ENCODE measurements around the gene CDYL2. TPM values are rescaled to one million over a fixed set of nuclear protein-coding genes. Genes with fewer than 3 reads are reported as not detected.

Gene CDYL2, protein sequence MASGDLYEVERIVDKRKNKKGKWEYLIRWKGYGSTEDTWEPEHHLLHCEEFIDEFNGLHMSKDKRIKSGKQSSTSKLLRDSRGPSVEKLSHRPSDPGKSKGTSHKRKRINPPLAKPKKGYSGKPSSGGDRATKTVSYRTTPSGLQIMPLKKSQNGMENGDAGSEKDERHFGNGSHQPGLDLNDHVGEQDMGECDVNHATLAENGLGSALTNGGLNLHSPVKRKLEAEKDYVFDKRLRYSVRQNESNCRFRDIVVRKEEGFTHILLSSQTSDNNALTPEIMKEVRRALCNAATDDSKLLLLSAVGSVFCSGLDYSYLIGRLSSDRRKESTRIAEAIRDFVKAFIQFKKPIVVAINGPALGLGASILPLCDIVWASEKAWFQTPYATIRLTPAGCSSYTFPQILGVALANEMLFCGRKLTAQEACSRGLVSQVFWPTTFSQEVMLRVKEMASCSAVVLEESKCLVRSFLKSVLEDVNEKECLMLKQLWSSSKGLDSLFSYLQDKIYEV
- 0.19 to 1.3 TPM (median 0.54 TPM) in 5 replicates for total RNA-seq (2022; extraction: Qiagen RNA extraction; ENCODE audit: low read depth)

DNA sequence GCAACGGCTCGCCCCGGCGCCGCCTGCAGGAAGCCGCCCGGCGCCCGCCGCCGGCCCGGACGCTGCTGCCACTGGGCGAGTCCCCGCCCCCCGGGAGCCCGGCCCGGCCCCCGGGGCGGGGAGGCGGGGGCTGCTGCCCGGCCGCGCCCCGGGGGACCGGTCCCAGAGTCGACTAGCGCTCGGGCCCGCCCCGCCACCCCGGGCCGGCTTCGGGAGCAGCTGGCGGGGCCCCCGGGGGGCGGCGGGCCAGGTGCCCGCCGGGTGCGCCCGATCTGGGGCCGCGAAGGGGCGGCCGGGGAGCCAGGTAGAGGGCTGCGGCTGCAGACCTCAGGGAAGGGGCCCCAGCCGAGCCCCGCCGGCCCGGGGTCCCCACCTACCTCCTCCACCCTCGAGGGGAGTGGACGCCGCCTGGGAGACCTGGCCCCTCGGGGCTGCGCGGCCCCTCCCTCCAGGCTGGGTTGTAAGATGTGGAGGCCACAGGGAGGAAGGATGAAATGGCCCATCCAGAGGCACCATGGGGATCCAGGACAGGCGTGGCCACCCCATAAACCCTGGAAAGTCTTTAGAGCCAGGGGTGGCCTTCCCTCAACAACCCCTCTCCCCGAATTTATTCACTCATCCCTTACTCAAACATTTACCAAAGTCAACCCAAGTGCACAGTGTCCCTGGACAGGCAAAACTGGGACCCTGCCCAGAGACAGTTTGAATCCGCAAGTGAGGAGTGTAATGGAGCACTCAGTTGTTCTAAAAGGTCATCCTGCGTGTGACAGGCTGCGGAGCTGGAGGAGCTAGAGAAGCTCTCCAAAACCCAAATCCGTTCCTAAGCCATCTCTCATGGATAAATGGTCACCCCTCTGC, at the start of gene CDYL2:
Gene CDYL2, minus strand, starts transcription at position 73 of the 858 bp plus-strand sequence. CDS start 425 bp downstream, outside the sequence.

Other genes starting within 250 kb of the CDYL2 start
- gene CMC2, start 202.3 kb upstream of the CDYL2 start, total RNA-seq (2022; extraction: Qiagen RNA extraction; ENCODE audit: low read depth), result 114 to 132 TPM (median 120 TPM) in 5 replicates
- gene CENPN, start 202.6 kb upstream of the CDYL2 start, total RNA-seq (2022; extraction: Qiagen RNA extraction; ENCODE audit: low read depth), result 62.7 to 149 TPM (median 68.8 TPM) in 5 replicates
- gene ATMIN, start 231.2 kb upstream of the CDYL2 start, total RNA-seq (2022; extraction: Qiagen RNA extraction; ENCODE audit: low read depth), result 28.5 to 33.1 TPM (median 30.4 TPM) in 5 replicates